NCI-H345 (cell line): ENCODE results near the gene C9orf152.

Experiments used
- DNase-seq: peaks from one replicate; lab custom pipeline; 2025; lab: John Stamatoyannopoulos, UW

The C9orf152 gene

DNA sequence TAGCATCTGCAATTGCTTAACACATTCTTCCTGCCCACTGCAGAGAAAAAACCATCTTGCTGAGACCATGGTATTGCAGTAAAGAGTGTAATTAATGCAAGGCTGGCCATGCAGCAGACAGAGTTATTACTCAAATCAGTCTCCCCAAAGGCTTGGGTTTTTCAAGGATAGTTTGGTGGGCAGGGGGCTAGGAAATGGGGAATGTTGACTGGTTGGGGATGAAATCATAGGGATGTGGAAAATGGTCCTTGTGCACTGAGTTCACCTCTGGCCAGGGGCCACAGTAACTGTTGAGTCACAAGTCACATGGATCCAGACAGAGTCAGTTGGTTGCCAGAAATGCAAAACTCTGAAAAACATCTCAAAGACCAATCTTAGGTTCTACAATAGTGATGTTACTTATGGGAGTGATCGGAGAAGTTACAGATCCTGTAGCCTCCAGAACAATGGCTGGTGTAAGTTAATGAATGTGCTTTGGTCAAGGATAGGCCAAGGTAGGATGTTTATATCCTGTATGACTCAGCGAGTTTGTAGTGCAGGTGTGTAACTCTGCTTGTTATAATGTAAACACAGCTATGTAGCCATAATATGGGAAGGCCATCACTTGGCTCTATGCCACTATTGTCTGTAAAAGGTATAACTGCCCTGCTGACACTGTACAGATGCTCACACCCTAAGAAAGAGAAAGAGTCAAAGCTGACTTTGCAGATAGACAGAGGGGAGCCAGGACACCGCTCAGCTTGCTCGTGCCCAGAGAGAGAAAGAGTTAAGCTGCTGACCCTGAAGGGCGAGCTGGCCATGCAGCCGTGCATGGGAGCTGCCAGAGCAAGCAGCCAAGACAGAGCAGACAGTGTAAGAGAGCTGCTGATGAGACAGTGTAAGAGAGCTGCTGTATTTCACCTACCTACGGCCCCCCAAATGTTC lies 27.2 kb downstream of the C9orf152 start:
- DNase-seq: no peak

DNA sequence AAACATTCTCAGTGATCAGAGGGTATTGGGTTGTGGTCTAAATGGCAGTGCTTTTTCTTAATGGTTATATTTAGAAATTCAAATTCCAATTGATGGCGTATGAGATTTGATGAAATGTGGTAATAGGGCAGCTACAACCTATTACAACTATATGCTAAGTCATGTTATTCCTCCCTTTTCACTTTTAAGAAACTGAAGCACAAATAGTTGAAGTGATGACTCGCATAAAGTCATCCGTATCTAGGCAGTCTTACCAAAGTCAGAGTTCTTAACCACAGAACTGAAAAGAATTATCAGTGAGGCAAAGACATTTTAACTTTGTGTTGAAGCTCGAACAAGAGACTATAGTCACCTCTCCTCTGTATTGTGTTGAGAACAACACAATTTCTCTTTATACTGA lies 28.2 kb downstream of the C9orf152 start:
- no peak for DNase-seq

DNA sequence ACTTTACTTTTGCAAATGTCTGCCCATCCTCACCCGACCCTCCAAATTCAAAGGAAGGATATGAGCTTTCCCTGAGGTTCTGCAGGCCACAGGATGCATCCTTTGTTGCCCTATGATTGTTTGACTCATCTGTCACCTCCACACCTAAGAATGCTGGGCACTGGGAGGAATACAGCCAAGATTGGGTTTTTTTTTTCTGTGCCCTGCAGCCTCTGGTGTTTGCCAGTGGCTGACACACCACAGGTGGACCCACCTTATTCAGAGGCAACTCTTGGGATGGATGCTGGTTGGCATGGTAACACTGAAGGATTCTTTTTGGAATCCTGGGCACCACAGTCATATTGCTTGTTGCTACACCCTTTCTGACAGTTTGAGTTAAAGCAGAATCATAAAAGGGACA lies 29.7 kb downstream of the C9orf152 start:
- DNase-seq: no peak

DNA sequence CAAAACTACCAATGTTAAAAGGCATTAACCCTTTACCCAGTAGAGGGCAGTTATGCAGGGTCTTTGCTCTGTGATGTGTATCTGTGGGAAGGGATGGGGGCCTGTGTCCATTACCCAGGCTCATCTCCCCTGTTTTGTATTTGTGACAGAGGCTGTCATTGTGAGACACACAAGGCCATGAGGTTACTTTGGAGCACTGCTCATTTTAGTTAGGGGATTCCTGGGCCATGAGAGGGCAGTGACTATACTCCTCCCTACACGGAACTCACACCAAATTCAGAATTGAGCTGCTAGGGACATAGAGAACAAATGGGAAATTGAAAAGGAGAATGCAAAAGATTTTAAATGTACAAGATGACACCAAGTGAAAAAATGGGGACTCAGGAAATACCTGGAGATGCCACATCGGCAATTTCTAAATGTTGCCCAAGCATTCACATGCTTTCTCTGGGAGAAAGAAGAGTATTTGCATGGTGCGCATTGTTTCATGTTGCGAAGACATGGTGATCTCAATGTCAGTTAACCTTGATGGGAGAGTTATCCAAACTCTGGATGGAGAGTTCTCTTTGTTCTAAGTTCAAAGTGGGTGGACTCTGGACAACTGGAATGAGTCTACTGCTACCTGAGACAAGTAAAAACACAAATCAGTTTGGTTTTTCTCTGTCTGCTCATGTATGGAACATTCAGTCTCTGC lies 32.5 kb downstream of the C9orf152 start:
- DNase-seq: no peak

DNA sequence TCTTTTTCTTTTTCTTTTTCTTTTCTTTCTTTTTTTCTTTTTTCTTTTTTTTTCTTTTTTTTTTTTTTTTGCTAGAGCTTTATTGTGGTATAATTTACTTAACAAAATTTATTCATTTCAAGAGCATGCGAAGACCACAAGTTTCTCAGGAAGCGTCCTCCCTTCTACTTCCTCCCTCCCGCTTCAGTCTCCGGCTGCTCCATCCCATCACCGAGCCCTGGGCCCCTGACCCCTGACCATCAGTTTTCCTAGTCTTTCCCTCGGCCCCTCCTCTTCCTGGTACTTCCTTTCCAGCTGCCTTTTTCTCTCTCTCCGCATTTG lies 34.7 kb downstream of the C9orf152 start:
- no peak for DNase-seq

DNA sequence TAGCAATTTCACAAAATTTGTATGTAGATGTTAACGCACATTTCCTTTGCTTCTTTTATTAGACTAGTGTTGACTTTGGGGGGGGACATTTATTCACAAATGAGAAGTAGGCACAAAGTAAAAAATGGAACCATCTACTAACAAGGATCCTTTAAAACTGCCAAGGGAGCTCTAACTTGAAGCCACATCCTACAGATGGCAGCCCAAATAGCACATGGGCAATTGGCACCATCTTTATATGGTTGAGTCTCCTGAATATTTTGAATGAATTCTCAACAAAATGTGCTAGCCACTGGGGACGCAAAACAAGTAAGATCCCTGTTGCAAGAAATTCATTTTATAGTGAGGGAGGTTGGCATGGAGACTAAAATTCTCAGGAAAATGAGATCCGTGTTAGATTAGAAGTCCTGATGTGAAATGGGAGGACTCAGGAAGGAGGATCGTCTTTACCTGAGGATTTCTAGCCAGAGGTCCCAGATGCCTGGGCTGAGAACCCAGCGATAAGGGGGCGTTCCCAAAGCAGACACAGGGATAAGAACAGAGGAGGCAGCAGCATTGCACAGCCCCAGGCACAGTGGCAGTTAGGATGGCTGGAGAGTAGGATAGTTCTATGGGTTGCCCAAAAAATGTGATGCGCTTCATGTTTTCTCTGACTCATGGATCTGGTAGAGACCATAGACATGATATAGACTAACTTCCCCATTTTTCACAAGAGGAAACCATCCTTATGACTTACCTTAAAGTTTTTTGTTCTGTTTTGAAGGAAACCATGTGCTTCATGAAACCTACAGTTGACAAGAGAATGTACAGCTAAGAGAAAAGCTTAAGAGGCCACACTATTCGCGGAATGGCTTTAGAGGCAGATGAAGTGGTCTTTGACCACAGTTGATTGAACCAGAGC lies 37.4 kb downstream of the C9orf152 start:
- DNase-seq: no peak

DNA sequence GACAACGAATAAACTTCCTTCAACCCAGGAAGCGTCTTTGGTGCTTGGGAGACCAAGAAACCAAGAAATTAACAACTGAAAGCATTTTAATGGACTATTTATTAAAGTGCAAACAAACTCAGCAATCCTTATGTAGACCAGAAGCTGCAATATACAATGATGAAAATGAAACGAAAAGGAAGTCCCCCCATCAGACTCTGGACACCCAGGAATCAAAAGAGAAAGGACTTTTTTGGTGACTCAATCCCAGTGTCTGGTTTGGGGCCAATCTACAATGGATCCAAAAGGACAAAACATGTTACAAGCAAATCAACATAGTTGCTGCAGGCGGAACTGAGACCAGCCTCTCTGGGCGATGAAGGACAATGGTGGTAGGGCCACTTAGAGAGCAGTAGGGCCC lies 39.5 kb downstream of the C9orf152 start:
- no peak for DNase-seq

DNA sequence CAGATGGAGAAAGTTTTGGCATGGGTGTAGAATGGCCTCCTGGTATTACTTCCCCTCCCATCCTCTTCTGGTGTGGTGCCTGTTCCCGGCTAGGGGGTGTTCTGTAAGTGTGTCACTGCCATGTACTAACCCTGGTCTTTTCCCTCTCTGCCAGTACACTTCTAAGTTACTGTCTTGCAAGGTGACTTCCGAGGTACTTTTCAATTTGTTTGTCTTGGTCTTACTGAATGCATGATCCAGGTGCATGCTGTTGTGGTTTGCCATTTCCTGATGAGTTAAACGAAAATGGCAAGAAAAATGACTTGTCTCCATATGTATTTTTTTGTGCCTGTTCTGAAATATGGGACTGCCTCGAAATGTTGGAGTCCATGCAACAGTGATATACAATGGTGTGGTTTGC lies 46.0 kb downstream of the C9orf152 start:
- no peak for DNase-seq

DNA sequence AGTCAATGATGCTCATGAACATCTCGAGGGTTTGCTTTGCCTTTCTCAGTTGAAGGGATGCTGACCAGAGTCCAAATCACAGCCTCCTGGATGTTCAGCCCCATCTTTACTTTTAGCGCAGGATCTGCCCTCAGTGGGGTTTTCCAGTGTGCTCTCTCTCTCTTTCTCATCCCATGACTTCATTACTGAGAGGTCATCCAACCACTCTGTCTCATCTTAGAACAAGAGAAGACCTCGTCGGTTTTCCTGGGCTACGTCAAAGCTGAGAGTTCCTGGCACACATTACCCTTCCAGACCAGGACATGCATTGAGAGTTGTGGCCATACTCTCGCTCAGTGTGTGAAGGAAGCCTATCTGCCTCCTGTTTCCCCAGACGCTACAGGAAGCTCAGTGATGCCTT lies 47.3 kb downstream of the C9orf152 start:
- DNase-seq: no peak

DNA sequence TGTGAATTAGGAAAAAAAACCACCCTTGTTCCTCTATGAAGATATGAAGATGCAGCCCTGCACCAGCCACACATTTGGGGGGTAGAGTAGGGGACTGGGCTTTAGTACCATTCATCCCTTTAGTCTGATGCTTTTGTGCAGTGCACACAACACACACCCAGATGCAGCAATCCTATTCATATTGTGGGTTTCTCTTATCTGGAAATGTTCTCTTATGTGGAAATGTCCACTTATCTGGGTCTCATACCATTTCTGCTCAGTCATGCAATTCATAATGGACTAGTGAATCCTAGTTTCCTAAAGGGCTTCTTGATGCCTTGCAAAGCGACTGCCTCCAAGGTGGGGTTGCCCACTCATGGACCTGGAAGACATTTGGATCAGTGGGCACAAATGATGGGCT lies 47.8 kb downstream of the C9orf152 start:
- no peak for DNase-seq

DNA sequence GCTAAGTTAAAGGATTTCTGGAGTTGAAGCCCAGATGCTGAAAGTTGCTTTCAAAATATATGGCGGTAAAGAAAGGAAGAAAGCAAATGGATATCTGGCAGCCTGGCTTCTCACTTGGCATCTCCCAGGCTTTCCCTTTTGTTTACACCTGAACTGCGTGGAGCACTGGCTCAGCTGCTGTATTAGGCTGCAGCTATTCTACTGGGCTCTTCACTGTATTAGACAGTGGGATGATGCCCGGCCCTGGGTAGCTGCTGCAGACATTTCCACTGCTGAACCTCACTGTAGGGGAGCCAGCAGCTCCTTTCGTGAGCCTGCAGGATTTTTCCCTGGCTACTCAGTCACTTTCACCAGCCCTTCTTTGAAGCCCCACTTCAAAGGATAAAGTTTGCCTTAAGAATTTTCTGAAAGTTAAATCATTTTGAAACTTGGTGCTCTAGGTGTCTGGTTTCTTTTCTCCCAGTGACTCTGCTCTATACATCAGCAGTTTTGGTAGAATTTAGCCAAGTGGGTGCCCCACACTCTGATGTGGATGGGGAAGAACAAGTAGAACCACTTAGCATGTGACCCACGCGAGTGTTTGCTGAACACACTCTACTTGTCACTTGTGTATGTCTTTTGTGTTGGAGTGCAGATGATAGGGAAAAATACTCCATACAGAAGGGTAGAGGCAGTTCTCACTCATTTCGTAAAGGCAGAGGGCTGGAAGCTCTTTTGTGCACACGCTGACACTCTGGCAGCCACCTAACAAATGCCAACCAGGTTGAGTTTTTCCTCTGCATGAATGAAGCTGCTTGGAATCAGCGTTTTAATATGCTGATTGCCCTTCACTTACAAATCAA lies 49.9 kb downstream of the C9orf152 start:
- peak; percentile 14 for DNase-seq

DNA sequence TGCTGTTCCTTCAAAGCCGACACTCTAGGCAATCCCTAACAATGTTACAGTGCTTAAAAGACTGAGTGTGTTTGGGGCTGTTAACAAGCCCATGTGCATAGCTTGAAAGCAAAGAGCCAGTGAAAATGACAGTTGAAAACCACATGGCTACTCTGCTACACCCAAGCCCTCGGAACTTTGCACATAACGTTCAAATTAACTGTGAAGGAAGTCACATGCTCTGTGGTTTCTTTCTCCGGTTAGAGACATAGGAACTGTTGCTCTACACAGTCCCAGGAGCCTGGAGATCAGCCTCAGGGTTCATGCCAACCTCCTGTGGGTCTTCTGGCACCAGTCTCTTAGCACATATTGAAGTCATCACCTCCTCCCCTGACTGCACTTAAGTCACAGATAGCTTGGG lies 51.1 kb downstream of the C9orf152 start:
- no peak for DNase-seq

DNA sequence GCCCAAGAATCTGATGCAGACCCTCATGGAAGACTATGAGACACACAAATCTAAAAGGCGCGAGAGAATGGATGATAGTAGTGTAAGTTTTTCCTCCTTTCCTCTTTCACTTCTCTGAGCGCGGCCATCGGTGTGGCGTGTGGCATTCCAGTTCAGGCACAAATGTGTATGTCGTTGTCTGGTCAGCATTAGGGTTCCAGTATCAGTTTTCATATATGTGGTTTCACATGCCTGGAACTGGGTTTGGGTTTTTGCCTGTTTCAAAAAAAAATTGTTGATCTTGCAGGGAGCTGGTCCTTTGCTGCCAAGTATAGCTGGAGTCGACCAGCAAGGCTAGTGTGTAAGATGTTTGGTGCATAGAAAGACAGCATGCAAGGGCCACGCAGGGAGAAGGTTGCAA lies 51.5 kb downstream of the C9orf152 start:
- no peak for DNase-seq

DNA sequence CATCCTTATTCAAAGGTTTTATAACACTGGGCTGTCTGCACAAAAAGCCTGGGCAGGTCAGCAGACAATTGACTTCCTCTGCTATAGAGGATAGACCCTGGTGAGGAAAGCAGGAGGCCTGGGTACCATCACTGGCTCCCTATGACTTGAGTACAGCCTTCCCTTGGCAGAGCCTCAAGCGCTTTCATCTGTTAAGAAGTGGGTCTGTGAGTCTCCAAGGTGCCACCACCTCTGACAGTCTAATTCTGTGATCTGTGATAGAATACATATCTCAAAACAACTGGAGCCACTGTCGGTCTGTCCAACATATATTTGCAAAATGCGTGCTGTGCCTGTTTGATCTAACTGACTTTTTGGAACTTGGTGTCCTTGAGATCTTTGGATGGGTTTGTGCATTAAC lies 52.2 kb downstream of the C9orf152 start:
- DNase-seq: no peak

DNA sequence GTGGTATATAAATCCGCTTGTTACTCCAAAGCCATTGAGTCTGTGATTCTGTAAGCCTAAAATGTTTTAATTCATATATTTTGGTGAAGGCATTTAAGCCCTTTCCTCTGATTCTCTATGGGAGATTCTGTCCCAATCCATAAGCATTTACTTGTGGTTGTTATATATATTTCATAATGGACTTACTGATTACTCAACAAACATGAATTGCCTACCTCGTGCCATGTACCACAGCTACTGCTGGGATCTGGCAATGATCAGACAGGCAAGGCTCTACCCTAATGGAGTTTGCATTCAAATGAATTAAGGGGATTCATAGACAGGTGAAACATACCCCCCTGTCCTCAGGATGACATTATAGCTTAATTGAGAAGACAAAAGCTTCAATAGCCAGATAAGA lies 54.5 kb downstream of the C9orf152 start:
- DNase-seq: no peak

DNA sequence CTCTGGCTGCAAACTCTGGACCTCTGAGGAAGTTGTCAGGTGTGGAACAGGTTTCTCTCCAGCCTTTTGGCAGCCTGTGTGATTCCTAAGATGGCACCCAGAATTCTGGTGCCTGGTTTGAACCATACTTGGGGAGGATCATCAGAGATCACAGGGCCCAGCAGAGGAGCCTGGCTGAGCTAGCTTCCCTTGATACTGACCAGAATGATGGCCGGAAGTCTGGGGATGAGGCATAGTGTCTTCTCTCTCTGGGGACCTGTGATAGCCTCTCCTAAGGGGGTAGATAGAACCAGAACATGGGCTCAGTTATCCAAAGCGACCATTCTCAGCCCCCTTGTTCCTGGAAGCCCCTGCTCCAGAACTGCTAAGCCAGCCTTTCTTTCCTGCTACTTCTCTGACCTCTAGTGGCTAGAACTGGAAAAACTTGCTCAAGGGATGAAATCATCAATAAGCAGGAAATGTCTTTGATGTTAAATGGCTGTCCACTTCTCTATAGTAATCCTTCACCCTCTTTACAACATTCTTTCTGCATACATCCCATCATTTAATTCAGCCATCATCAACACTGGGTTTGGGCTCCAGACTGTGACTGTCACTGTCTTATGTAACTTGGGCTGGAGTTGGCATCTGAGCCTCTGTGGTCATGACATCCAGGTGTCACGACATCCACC lies 55.1 kb downstream of the C9orf152 start:
- peak; percentile 52 for DNase-seq
